GM12864 (cell line): ENCODE data around the gene GRAMD2B.

Experiments used
- DNase-seq: peaks from one replicate; pipeline ENCODE4 v3.0.0-alpha.2; 2011; ENCODE audit warnings: low read depth
- H3K4me3 ChIP-seq: 2 replicates; pipeline ENCODE4 v1.5.1; 2011; ENCODE audit warnings: mild to moderate bottlenecking, low read depth, low read length, control low read depth
- CTCF ChIP-seq: IDR thresholded peaks from 2 replicates; pipeline ENCODE4 v1.5.1; 2011; ENCODE audit warnings: low read depth, mild to moderate bottlenecking, moderate library complexity, low read length, control low read depth, inconsistent platforms; ENCODE audit errors: missing control alignments

The GRAMD2B gene

GRCh38 chr5:126410623-126411022, 12.6 kb upstream of the GRAMD2B start:
- no peak for TF ChIP-seq CTCF
- no peak for DNase-seq
- no peak overlapping the region for H3K4me3 ChIP-seq

GRCh38 chr5:126413856-126414255, 9.4 kb upstream of the GRAMD2B start:
- TF ChIP-seq CTCF = no peak
- DNase-seq = no peak
- no peak overlapping the region for H3K4me3 ChIP-seq

DNA sequence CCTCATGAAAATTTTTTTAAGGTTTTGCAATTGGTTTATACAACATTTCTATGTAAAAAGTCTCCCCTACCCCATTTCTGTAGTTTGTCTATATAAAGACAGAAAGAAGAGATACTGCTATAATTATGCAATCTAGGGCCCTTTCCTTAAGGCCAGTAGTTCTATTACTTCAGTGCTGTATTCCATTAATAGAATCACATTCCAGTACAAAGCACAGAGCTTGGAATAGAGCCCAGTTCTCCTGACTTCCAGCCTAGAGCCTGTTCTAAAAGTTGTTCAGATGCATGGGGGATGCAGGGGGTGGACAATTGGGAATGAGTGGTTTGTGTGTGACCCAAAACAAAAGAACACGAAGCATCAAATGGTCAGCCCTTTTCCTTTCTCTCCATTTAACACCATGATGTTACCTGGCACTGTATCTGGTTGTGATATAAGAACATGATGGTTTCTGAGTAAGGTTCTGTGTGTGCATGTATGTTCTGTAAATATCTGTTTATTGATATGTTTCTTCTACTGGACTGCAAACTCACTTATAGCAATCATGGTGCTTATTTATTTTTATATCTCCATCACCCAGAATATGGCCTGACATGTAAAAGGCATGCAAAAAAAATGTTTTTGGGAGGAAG, 8.2 kb upstream of the GRAMD2B start:
- TF ChIP-seq CTCF = no peak
- no peak for DNase-seq
- H3K4me3 ChIP-seq = no peak overlapping the region

GRCh38 chr5:126415789-126416188, 7.4 kb upstream of the GRAMD2B start:
- no peak overlapping the region for H3K4me3 ChIP-seq

DNA sequence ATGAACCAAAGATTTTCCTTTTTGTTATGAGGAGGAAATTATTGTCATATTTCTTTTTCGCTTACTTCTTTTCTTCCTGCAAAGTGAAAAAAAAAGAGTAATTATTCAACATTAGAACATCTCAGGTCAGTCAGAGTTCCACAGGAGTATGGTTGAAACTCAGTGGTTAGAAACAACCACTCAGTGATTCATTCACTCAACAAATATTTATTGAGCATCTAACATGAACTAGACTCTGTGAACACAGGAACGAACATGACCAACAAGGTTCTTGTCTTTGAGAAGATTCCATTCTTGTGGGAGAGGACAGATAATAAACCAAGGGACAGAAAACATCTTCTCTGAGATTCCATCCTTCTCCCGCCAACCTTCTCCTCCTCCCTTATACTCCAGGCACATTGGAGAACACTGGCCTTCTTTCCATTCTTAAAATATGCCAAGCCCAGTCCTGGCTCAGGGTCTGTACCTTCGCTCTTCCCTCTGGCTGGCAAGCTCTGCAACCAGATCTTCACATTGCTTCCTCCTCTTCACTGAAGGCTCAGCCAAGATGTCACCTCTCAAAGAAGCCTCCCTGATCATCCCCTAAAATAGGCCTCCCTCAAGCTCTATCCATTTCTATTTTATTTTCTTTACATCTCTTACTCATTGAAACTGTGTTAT, 6.8 kb upstream of the GRAMD2B start:
- no peak overlapping the region for H3K4me3 ChIP-seq
- no peak for DNase-seq
- TF ChIP-seq CTCF = no peak

More at GRCh38 chr5:126415789-126416188, 7.4 kb upstream of the GRAMD2B start:
- DNase-seq = no peak
- TF ChIP-seq CTCF = no peak

DNA sequence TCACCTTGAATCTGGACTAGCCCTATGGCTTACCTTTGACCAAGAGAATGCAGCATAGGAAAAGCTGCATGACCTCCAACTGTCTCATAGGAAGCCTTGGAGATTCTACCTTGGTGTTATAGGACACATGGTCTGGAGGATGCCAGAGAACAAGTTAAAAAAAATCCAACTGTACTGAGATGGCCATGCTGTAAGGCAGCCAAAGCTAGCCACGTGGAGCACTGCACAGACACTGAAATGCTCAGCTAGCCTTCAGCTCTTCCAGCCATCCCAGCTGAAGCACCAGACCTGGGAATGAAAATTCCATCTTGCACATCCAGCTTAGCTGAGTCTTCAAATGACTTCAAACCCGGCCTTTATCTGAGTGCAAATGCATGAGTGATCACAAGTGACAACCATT, 6.0 kb upstream of the GRAMD2B start:
- H3K4me3 ChIP-seq = no peak overlapping the region
- no peak for DNase-seq
- no peak for TF ChIP-seq CTCF

- TF ChIP-seq CTCF = no peak
- peak; percentile 38 for DNase-seq
- no peak overlapping the region for H3K4me3 ChIP-seq
Measured at GRCh38 chr5:126419102-126419501, 4.1 kb upstream of the GRAMD2B start.
